Endothelial cell of umbilical vein (primary cell): ENCODE results near the gene WDR45. TPM values are rescaled to one million over a fixed set of nuclear protein-coding genes. Genes with fewer than 3 reads are reported as not detected.

Experiments
- BruUV-seq: library from RNA; stranded (reverse); fragments of 400-500 nt; replicated peaks from 2 replicates; lab custom pipeline; 2021; lab: Mats Ljungman, UMichigan
- CTCF ChIA-PET: fragments of 300-600, 350-600 bp; sonication (Branson Sonifier 250); formaldehyde crosslinking; loops from one replicate; lab custom pipeline; 2021; ENCODE audit warnings: antibody characterized with exemption, inconsistent platforms; lab: Charles Lee
- POLR2A ChIA-PET: fragments of 300-600, 350-600 bp; sonication (Branson Sonifier 250); formaldehyde crosslinking; loops from one replicate; lab custom pipeline; 2021; ENCODE audit warnings: antibody characterized with exemption, inconsistent platforms; lab: Charles Lee
- DNase-seq: peaks from one replicate; pipeline ENCODE4 v3.0.0-alpha.2; 2011; ENCODE audit warnings: low read depth, low spot score
- FAIRE-seq: peaks from 2 replicates; lab custom pipeline; 2011; peaks lifted over from hg19 to GRCh38; lab: Jason Lieb, UNC
- H2AFZ ChIP-seq: 2 replicates; pipeline ENCODE4 v1.6.0; 2012; ENCODE audit warnings: low read depth, low read length, control low read depth, inconsistent platforms
- H3K27ac ChIP-seq: 2 replicates; pipeline ENCODE4 v1.5.1; 2011; ENCODE audit warnings: low read depth, mild to moderate bottlenecking, control low read depth, low read length, moderate library complexity; ENCODE audit not compliant: insufficient read depth
- H3K27me3 ChIP-seq, 2 experiments: 2 replicates each; pipeline versions ENCODE4 v1.6.0 to v1.6.1; 2011; ENCODE audit warnings: low read length in 2 of 2, mixed read lengths in 1 of 2; ENCODE audit not compliant: control insufficient read depth in 2 of 2, insufficient read depth in 2 of 2
- H3K36me3 ChIP-seq, 2 experiments: 2 replicates in 1 of 2; 3 replicates in 1 of 2; pipeline ENCODE4 v1.5.1; 2011; ENCODE audit warnings: low read length in 2 of 2, mild to moderate bottlenecking in 1 of 2, moderate library complexity in 1 of 2; ENCODE audit not compliant: control insufficient read depth in 2 of 2, insufficient read depth in 2 of 2; ENCODE audit errors: extremely low read depth in 1 of 2
- H3K4me1 ChIP-seq: 3 replicates; pipeline ENCODE4 v1.5.1; 2011; ENCODE audit warnings: mild to moderate bottlenecking, low read length; ENCODE audit not compliant: control insufficient read depth, insufficient read depth; ENCODE audit errors: extremely low read depth
- H3K4me2 ChIP-seq: 2 replicates; pipeline ENCODE4 v1.6.1; 2011; ENCODE audit warnings: low read length, control low read depth, mixed read lengths; ENCODE audit not compliant: insufficient read depth
- H3K4me3 ChIP-seq, 3 experiments: fragments of 200-600 bp in 1 of 3; sonication (generic), shearing (Covaris generic) in 1 of 3; replicated peaks in 1 of 3; 2 replicates each; pipeline ENCODE4 v1.5.1; 2011 to 2016; ENCODE audit warnings: control low read depth in 3 of 3, low read length in 3 of 3, mild to moderate bottlenecking in 2 of 3, inconsistent platforms in 1 of 3, low read depth in 1 of 3, moderate library complexity in 1 of 3; ENCODE audit not compliant: insufficient read depth in 1 of 3
- H3K79me2 ChIP-seq: 2 replicates; pipeline ENCODE4 v1.6.0; 2012; ENCODE audit warnings: low read length, inconsistent platforms; ENCODE audit not compliant: control insufficient read depth, insufficient read depth
- H3K9ac ChIP-seq: replicated peaks from 2 replicates; pipeline ENCODE3; 2011; ENCODE audit warnings: low read length, control low read depth; ENCODE audit not compliant: insufficient read depth; ENCODE audit errors: extremely low read depth
- H3K9me1 ChIP-seq: replicated peaks from 3 replicates; pipeline ENCODE4 v1.6.0; 2011; ENCODE audit warnings: mild to moderate bottlenecking, low read length; ENCODE audit not compliant: control insufficient read depth, insufficient read depth; ENCODE audit errors: extremely low read depth
- H3K9me3 ChIP-seq: replicated peaks from 2 replicates; pipeline ENCODE4 v1.5.1; 2012; ENCODE audit warnings: low read length, inconsistent platforms; ENCODE audit not compliant: control insufficient read depth, insufficient read depth
- H4K20me1 ChIP-seq: replicated peaks from 2 replicates; pipeline ENCODE3; 2011; ENCODE audit warnings: mild to moderate bottlenecking, low read length; ENCODE audit not compliant: control insufficient read depth, insufficient read depth; ENCODE audit errors: extremely low read depth
- EZH2 ChIP-seq: IDR thresholded peaks from 2 replicates; pipeline ENCODE4 v1.6.1; 2012; ENCODE audit warnings: borderline replicate concordance, low read depth, mild to moderate bottlenecking, moderate library complexity, low read length, inconsistent platforms; ENCODE audit not compliant: severe bottlenecking
- FOS ChIP-seq: IDR thresholded peaks from 2 replicates; pipeline ENCODE4 v1.6.1; 2011; ENCODE audit warnings: mild to moderate bottlenecking, low read length, moderate library complexity, borderline replicate concordance; ENCODE audit not compliant: insufficient read depth
- GATA2 ChIP-seq: IDR thresholded peaks from 2 replicates; pipeline ENCODE4 v1.7.0; 2011; ENCODE audit warnings: low read depth, mild to moderate bottlenecking, moderate library complexity, mixed read lengths, low read length; ENCODE audit not compliant: insufficient read length, insufficient read depth
- JUN ChIP-seq: IDR thresholded peaks from 2 replicates; pipeline ENCODE4 v1.6.1; 2011; ENCODE audit warnings: borderline replicate concordance, low read depth; ENCODE audit not compliant: insufficient read length, insufficient read depth
- MYC ChIP-seq: IDR thresholded peaks from one replicate; pipeline ENCODE4 v1.6.1; 2011; ENCODE audit warnings: mild to moderate bottlenecking, low read depth, low read length
- POLR2A ChIP-seq: IDR thresholded peaks from 2 replicates; pipeline ENCODE4 v1.6.1; 2012; ENCODE audit warnings: low read depth, mild to moderate bottlenecking, control low read depth, low read length
- POLR2AphosphoS5 ChIP-seq: IDR thresholded peaks from 2 replicates; pipeline ENCODE4 v1.6.1; 2012; ENCODE audit warnings: low read depth, mild to moderate bottlenecking, control low read depth, low read length, moderate library complexity; ENCODE audit not compliant: insufficient read depth
- dilution Hi-C: fragments of 300-500 bp; cut with MboI; formaldehyde crosslinking; loops from one replicate; pipeline ENCODE4 v1.15.0; 2019; ENCODE audit warnings: low sequenced_read_pairs; ENCODE audit not compliant: extremely low pct_ligation_motif_present
- intact Hi-C: fragments of 100-400 bp; cut with micrococcal nuclease; formaldehyde crosslinking; loops from one replicate; pipeline ENCODE4 v1.10.0; 2022
- polyA plus RNA-seq, 4 experiments: library from polyadenylated mRNA; depleted of rRNA in 3 of 4; stranded (reverse) in 3 of 4; unstranded in 1 of 4; fragments of >200 nt; gene quantifications; 2 replicates each; pipeline versions ENCODE4 v1.2.1 to v1.2.3, GENCODE V29; 2011 to 2012; ENCODE audit warnings: missing spikeins in 1 of 4
- total RNA-seq: library from RNA; stranded (reverse); gene quantifications from 2 replicates; pipeline ENCODE4 v1.2.3, GENCODE V29; 2021
- TF ChIP-seq, protein P1 (sequence below), 2 donors: IDR thresholded peaks; 1 replicate in 1 of 2; 2 replicates in 1 of 2; pipeline ENCODE4 v1.5.1; 2011; ENCODE audit warnings: low read length in 2 of 2, mild to moderate bottlenecking in 2 of 2, moderate library complexity in 2 of 2, control low read depth in 1 of 2, inconsistent platforms in 1 of 2, low read depth in 1 of 2; ENCODE audit not compliant: insufficient read depth in 1 of 2; ENCODE audit errors: extremely low read depth in 1 of 2
- TF ChIP-seq, protein P2 (sequence below): IDR thresholded peaks from 2 replicates; pipeline ENCODE4 v1.6.1; 2011; ENCODE audit not compliant: insufficient read depth, insufficient read length

The WDR45 gene
- total and polyA plus RNA-seq, 2 donors (not counting 3 experiments of a cell fraction or from before 2014, with no cell fraction given), result 32.2 to 70.4 TPM

DNA sequence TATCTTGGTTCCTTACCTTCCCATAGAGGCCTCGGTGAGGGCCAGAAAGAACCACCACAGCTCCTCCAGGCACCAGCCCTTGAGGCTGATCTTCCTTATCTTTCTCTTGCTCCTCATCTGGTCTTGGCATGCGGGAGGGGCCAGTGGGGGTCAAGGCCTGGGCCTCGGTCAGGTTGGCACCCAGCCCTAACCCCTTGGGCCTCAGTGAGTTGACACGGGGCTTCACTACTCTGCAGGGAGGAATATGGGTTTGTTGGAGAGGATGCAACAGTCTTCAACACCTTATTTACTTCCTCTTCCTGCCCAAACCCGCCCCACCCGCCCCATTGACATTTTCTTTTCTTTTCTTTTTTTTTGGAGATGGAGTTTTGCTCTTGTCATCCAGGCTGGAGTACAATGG, 37.9 kb upstream of the WDR45 start:
- Histone ChIP-seq H3K27ac (no peak overlapping the region), H4K20me1 (no peaks in the 10 kb centered on the region), H3K36me3 (peaks cover 0 to 28% of the 10 kb centered on the region in 2 experiments), H3K9ac (no peak overlapping the region), H3K4me2 (no peak overlapping the region), H3K4me3 (no peak overlapping the region), H3K79me2 (peaks cover 6% of the 10 kb centered on the region), H3K9me1 (no peaks in the 10 kb centered on the region), H3K27me3 (no peaks in the 10 kb centered on the region), H3K4me1 (peaks cover 2% of the 10 kb centered on the region), H3K9me3 (no peaks in the 10 kb centered on the region), H2AFZ (no peak overlapping the region)
- CTCF ChIA-PET, result no interaction called here
- POLR2A ChIA-PET, result no interaction called here
- intact Hi-C loops (no loop called here), dilution Hi-C loops (no loop called here)
- TF ChIP-seq FOS, result no peak
- TF ChIP-seq POLR2AphosphoS5, result no peak
- no peak for DNase-seq
- no peak for FAIRE-seq
- BruUV-seq, result no TSS peak

DNA sequence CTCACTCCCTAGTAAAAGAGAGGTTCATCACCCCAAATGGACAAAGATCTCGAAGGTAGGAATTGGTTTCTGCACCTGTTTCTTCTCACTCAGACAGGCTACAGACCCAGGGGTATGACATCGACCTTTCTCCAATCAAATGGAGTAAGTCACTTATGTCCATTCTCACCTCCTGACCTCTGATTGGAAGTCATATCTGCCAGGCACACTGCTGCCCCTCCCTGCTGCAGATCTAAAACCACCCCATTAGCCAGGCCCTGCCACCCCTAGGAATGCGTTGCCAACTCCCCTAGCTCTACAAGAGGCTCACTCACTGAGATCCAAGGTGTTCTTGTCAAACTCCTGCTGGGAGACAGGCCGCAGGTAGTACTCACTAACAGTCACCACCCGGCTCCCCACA, 37.0 kb upstream of the WDR45 start:
- H3K79me2 ChIP-seq, result peaks cover 2% of the 10 kb centered on the region
- no peaks in the 10 kb centered on the region for H4K20me1 ChIP-seq
- no peak for TF ChIP-seq POLR2A
- no peak for TF ChIP-seq MYC
- TF ChIP-seq POLR2AphosphoS5, result no peak
- no peak for TF ChIP-seq FOS
- TF ChIP-seq GATA2, result no peak
- TF ChIP-seq JUN, result no peak
- TF ChIP-seq EZH2, result no peak
- TF ChIP-seq, protein P1, sequence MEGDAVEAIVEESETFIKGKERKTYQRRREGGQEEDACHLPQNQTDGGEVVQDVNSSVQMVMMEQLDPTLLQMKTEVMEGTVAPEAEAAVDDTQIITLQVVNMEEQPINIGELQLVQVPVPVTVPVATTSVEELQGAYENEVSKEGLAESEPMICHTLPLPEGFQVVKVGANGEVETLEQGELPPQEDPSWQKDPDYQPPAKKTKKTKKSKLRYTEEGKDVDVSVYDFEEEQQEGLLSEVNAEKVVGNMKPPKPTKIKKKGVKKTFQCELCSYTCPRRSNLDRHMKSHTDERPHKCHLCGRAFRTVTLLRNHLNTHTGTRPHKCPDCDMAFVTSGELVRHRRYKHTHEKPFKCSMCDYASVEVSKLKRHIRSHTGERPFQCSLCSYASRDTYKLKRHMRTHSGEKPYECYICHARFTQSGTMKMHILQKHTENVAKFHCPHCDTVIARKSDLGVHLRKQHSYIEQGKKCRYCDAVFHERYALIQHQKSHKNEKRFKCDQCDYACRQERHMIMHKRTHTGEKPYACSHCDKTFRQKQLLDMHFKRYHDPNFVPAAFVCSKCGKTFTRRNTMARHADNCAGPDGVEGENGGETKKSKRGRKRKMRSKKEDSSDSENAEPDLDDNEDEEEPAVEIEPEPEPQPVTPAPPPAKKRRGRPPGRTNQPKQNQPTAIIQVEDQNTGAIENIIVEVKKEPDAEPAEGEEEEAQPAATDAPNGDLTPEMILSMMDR (IDR thresholded peaks at IDR 0.05; ENCODE audit: extremely low read depth in 1 of 2, insufficient read depth in 1 of 2, low read depth in 1 of 2, low read length in 2 of 2), result no peak
- TF ChIP-seq, protein P2, sequence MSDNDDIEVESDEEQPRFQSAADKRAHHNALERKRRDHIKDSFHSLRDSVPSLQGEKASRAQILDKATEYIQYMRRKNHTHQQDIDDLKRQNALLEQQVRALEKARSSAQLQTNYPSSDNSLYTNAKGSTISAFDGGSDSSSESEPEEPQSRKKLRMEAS, result no peak
- CTCF ChIA-PET, result no interaction called here
- intact Hi-C loops (no loop called here), dilution Hi-C loops (no loop called here)
- no peak overlapping the region for H3K9ac ChIP-seq
- no peak overlapping the region for H3K4me3 ChIP-seq
- no peak overlapping the region for H3K27ac ChIP-seq
- POLR2A ChIA-PET, result no interaction called here
- no TSS peak for BruUV-seq
- H3K27me3 ChIP-seq, result no peaks in the 10 kb centered on the region
- H3K9me1 ChIP-seq, result no peaks in the 10 kb centered on the region
- no peaks in the 10 kb centered on the region for H3K9me3 ChIP-seq
- H3K4me1 ChIP-seq, result no peaks in the 10 kb centered on the region
- no peak overlapping the region for H2AFZ ChIP-seq
- H3K36me3 ChIP-seq, result peaks cover 0 to 28% of the 10 kb centered on the region in 2 experiments
- FAIRE-seq (no peak), DNase-seq (no peak)
- no peak overlapping the region for H3K4me2 ChIP-seq
